Endometrial microvascular endothelial cells (primary cell): ENCODE results near the gene SPIRE1. TPM values are rescaled to one million over a fixed set of nuclear protein-coding genes. Genes with fewer than 3 reads are reported as not detected.

Experiments
- in situ Hi-C: cut with HindIII; loops from 2 replicates; pipeline ENCODE4 v1.10.0; 2017; ENCODE audit warnings: low sequenced_read_pairs, low pct_unique_long_range_greater_than_20kb; ENCODE audit errors: inconsistent ontology term
- total RNA-seq: library from RNA; depleted of rRNA; stranded (reverse); fragments of >200 nt; gene quantifications from one replicate; pipeline ENCODE4 v1.2.3, GENCODE V29; 2015; ENCODE audit errors: inconsistent ontology term

SPIRE1 gene
- total RNA-seq, 1 donor from 2014 or later: 32.3 TPM

GRCh38 chr18:12608301-12608700 is 49.6 kb downstream of the SPIRE1 start:
- in situ Hi-C loops: loop anchor here (10.0 kb wide), 1 partner anchor 184 kb away; no protein-coding TSS in a partner anchor

DNA sequence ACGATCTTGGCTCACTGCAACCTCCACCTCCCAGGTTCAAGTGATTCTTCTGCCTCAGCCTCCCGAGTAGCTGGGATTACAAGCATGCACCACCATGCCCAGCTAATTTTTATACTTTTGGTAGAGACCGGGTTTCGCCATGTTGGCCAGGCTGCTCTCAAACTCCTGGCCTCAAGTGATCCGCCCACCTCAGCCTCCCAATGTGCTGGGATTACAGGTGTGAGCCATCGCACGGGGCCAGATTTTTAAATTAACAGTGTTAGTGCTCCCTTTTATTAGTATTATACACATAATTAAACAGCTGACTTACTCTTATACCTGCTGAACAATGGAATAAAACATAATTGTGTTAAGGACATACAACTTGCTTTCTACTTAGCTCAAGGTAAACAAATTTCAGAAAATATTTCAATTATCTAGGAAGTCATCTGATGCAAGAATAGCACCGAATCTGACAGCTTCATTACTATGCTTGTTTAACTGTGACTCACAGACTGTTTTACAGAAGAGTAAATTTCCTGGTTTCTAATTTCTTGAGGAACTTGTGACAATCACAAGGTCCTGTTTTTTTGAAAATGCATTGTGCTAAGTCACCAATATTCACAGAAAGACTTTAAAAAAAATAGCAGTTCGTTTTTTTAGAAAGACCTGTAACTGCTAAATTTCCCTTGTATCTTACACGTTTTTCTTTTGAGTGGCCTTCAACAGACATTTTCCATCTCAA is 51.2 kb downstream of the SPIRE1 start:
- in situ Hi-C loops: loop anchor here (10.0 kb wide), 1 partner anchor 182 kb away; no protein-coding TSS in a partner anchor

DNA sequence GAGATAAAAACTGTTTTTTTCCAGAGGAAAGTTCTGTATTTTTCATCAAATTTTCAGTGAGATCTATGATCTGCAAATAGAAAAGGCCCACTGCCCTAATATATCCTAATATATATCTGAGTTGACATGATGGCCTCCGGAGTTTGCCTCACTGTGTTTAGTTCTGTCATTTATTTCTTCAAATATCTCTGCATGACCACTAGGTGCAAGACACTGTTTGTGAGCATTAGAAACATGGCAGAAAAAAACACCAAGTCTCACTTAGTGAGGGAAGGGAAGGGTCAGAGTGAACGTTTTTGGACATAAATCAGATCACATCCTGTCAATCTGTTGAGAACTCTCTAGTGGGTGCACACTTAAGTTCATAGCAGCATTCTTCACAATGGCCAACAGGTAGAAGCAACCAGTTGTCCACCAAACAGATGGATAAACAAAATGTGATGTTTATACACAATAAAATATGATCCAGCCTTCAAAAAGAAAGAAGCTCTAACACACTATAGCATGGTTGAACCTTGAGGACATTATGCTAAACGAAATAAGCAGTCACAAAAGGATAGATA is 53.4 kb downstream of the SPIRE1 start:
- in situ Hi-C loops: loop anchor here (10.0 kb wide), 1 partner anchor 180 kb away; no protein-coding TSS in a partner anchor

DNA sequence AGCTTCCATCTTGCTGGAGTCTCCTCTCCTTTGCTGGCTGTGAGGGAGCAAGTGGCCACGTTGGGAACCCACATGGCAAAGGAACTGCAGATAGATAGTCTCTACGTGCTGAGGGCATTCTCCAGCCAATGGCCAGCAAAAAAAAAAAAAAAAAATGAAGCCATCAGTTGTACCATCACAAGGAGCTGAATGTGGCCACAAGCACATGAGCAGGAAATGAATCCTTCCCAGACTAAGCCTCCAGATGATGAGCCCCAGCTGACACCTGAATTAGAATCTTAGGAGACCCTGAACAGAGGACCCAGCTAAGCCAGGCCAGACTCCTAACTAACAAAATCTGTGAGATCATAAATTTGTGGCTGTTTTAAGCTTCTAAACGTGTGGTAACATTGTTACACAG is 57.9 kb downstream of the SPIRE1 start:
- in situ Hi-C loops: loop anchor here (10.0 kb wide), 1 partner anchor 175 kb away; no protein-coding TSS in a partner anchor

GRCh38 chr18:12599543-12599942 is 58.4 kb downstream of the SPIRE1 start:
- in situ Hi-C loops: no loop called here

- in situ Hi-C loops: no loop called here
These were observed 59.6 kb downstream of the SPIRE1 start for GRCh38 chr18:12598181-12598930.

GRCh38 chr18:12597760-12598159 is 60.1 kb downstream of the SPIRE1 start:
- in situ Hi-C loops: no loop called here

GRCh38 chr18:12595571-12596255 is 62.2 kb downstream of the SPIRE1 start:
- in situ Hi-C loops: no loop called here

DNA sequence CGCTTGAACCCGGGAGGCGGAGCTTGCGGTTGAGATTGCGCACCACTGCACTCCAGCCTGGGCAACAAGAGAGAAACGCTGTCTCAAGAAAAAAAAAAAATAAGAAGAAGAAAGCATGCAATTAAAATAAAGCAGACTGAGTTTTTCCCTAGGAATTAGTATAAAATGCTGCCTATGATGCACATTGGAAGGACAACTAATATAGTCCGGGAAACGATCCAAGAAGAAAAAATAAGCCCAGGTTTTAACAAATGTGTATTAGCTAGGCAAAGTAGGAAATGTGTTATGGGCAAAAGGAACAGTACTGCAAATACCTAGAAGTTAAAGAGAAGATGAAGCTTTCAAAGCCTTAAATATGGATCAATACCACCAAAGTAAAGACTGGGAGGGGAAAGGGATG is 64.0 kb downstream of the SPIRE1 start:
- in situ Hi-C loops: no loop called here

GRCh38 chr18:12592597-12593127 is 65.2 kb downstream of the SPIRE1 start:
- in situ Hi-C loops: no loop called here

DNA sequence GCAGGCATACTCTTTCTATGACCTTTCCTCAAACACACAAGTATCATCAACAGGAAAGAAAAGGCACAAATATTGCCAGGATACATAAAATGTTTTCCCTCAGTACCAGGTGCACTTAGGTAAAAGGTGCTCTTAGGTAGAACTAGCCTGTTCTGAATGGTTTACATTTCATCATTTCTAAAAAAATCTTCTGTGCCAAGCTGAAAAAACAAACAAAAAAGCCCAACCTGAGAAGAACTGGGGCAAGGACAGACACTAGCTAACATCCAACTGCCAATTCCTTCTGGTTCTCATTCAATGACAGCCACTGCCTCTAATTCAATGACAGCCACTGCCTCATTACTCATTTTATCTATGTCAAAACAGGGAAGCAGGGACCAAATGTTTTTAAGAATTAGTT is 68.5 kb downstream of the SPIRE1 start:
- in situ Hi-C loops: no loop called here

GRCh38 chr18:12586956-12587355 is 71.0 kb downstream of the SPIRE1 start:
- in situ Hi-C loops: no loop called here

DNA sequence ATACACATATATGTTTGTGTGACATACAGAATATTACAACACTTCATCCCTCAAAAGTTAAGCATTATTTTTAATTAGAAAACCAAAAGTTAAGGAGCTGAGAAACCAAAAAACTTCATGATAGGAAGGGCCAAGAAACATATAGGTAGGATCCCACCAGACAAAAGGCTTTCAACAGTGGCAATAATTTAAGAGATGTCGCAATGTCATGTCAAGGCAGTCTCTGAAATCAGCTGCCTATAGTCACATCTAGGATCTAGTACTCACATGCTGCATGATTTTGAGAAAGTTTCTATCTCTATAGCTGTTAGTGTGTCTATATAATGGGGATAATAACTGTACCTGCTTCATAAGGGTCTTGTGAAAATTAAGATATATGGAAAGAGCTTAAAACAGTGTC is 72.7 kb downstream of the SPIRE1 start:
- in situ Hi-C loops: no loop called here

- in situ Hi-C loops: no loop called here
These were observed 77.1 kb downstream of the SPIRE1 start for GRCh38 chr18:12580630-12581342.

- in situ Hi-C loops: no loop called here
These were observed 78.1 kb downstream of the SPIRE1 start for GRCh38 chr18:12579775-12580174.

- in situ Hi-C loops: no loop called here
These were observed 80.1 kb downstream of the SPIRE1 start for GRCh38 chr18:12577848-12578247.

DNA sequence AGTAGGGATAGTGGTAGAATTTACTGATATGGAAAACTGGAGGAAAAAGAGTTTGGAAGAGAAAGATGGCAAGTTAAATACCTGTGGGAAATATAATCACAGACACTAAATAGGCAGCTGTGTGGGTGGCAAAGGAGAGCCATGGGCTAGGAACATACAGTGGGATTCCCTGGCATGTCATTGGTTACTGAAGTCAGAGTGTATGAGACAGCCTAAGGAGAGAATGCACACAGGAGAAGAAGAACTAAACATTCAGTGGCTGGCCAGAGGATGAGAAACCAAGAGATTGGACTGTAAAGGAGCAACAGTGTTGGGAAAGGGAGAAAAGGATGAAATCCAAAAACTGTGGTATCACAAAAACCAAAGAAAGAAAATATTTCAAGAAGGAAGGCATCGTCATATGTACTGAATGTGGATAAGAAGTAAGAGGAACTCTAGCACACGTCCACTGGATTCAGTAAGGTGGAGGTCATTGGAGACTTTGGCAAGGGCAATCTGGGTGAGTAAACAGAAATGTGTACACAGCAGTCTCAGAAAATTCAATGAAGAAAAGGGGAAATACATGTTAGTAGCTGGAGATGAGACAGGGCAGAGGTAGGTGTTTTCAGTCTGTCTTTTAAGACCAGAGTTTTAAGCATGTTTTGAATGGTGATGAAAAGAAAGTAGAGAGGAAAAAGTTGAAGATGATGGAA is 83.3 kb downstream of the SPIRE1 start:
- in situ Hi-C loops: no loop called here

- in situ Hi-C loops: no loop called here
These were observed 86.3 kb downstream of the SPIRE1 start for GRCh38 chr18:12571630-12572029.
